HCEC 1CT (cell line): Measurements from ENCODE around the gene TUBG1.
A peak's percentile ranks its signal among the peaks of the same experiment; 100 is the strongest.
"Not testable (repeated sequence)": the region's sequence is repeated elsewhere in the genome, so short reads cannot be mapped to it uniquely, and the experiment has no call there.

ENCODE experiments used
- DNase-seq: peaks from one replicate; pipeline ENCODE4 v3.0.0-alpha.2; 2017

Gene TUBG1

DNA sequence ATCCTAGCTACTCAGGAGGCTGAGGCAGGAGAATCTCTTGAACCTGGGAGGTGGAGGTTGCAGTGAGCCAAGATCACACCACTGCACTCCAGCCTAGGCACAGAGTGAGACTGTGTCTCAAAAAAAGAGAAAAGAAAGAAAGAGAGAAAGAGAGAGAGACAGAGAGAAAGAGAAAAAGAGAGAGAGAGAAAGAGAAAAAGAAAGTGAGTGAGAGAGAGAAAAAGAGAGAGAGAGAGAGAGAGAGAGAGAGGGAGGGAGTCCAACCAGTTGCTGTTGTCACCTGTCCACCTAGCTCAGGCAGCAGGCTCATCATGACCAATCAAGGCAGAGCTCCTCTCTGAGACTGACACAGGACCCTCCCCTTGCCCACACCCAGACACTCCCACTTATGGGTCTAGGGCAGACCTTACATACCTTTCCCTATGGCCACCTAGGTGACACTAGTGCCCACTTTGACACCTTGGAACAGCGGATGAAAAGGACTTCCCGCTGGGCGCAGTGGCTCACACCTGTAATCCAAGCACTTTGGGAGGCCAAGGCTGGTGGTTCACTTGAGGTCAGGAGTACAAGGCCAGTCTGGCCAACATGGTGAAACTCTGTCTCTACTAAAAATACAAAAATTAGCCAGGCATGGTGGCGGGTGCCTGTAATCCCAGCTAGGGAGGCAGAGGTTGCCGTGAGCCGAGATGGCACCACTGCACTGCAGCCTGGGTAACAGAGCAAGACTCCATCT lies 17.7 kb downstream of the TUBG1 start:
- not testable (repeated sequence) for DNase-seq

DNA sequence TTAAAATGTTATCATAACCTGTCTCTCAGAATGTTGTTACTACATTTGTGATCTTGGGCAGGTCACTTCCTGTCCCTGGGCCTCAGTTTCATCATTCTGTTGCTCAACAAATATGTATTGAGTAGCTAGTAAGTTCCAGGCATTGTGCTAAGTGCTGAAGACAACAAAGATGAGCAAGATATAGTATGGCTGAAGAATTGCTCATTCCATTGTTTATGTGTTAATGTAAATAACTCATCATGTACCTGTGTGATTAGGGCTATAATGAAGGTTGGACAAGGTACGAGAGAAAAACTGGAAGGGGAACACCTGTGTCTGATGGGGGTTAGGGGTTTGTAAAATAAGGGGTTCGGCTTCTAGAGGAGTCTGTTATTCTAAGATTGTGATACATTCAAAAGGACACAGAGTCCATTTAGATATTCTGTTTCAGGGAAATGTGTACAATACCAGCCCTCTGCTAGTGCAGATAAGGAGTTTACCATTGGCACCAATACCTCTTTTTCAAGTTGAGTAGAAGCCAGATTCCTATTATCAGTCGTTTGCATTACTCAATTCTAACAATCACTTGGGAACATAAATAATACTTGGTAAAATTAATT lies 20.0 kb downstream of the TUBG1 start:
- DNase-seq, result peak; percentile 7

DNA sequence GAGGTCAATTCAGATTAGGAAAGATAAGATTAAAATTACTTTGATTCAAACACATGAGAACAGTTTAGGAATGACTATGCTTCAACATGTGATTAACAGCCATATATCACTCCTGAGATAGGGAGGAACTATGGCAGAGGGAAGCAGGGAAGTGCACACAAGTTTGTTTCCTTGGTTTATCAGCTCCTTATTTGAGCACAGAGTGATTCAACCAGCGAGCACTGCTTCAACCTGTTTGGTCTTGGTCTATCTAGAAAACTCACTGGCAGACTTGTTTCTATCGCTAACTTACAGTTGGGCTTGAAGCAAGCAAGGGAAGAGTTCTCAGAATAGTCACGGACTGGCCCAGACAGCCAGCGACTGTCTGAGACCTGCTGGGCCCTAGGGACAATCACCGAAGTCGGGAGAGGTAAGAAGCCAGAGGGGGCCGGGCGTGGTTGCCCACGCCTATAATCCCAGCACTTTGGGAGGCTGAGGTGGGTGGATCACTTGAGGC lies 23.5 kb downstream of the TUBG1 start:
- DNase-seq, result no peak

DNA sequence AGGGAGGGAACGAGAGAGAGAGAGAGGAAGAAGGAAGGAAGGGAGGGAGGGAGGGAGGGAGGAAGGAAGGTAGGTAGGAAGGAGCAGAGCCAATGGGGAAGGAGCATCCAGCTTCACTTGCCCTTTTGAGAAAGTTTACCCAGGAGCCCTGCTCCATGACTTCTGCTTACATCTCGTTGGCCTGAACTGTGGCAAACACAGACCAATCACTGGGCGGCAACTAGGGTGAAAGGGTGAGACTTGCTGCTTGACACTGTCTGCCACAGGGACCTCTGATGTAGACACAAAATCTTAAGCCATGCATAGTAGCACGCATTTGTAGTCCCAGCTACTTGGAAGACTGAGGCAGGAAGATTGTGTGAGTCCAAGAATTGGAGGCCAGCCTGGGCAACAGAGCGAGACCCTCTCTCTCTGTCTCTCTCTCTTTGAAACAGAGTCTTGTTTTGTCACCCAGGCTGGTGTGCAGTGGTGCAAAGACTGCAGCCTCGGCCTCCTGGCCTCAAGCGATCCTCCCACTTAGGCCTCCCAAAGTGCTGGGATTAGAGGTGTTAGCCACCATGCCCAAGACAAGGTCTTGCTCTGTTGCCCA lies 30.1 kb downstream of the TUBG1 start:
- DNase-seq, result no peak

DNA sequence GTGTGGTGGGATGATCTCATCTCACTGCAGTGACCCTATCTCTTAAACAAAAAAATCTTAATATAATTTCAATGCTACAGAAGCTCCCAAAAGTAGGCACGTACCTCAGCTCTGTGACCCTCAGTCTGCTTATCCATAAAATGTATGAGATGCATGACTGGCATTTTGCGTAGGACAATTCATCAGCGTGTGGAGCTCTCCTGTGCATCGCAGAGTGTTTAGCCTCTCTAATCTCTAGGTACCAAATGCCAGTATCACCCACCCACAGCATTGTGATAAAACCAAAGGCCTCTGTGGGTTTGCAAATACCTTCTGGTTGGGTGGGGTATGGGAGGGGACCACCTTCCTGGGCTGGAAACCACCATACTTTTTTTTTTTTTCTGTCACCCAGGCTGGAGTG lies 30.6 kb downstream of the TUBG1 start:
- DNase-seq, result no peak

DNA sequence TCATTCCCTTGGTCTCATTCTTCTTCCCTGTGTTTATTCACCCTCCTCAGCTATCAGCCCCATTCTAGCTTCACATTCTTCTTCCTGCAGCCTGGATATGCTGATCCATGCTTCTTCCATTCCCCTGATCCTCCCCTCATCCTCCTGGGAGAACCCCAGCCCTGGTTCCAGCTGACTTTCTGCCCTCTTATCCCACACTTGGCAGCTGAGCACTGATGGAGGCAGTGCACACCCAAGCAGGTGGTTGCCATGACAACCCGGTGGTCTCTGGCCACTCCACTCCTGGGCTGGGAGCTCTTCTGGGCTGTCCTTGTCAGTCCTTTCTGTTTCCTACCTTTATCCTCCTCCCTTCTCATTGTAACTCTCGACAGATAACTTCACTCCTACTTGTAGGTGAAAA lies 32.9 kb downstream of the TUBG1 start:
- no peak for DNase-seq

DNA sequence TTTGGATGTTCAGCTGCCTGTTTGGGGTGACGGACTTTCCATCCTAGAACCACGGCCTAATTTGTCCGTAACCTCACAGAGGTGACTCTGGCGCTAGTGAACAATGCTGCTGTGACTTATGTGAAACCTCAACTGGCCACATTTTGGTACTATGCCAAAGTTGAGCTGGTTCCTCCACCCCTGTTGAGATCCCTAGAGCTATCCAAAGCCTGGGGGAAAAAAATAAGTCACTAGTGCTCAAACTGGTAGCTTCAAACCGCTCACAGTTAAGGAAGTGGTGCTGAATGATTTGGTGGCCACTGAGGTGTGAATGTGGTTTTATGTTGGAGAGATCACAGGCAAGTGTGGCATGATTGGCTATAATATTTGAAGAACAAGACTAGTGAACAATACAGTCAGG lies 38.3 kb downstream of the TUBG1 start:
- DNase-seq, result no peak

DNA sequence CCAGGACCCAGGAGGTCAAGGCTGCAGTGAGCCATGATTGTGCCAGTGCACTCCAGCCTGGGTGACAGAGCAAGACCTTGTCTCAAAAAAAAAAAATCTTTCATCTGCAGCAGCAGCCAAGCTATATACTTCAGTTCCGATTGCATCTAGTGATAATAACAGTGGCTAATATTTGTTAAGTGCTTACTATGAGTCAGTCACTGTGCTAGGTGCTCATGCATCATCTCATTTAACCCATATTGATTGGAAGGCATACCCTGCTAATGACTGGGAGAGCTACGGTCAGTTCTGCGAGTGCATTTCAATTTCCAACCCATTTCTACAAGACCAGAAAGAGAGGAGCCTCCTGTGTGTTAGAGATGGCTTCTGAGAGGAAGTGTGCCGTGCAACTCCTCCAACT lies 41.9 kb downstream of the TUBG1 start:
- no peak for DNase-seq

DNA sequence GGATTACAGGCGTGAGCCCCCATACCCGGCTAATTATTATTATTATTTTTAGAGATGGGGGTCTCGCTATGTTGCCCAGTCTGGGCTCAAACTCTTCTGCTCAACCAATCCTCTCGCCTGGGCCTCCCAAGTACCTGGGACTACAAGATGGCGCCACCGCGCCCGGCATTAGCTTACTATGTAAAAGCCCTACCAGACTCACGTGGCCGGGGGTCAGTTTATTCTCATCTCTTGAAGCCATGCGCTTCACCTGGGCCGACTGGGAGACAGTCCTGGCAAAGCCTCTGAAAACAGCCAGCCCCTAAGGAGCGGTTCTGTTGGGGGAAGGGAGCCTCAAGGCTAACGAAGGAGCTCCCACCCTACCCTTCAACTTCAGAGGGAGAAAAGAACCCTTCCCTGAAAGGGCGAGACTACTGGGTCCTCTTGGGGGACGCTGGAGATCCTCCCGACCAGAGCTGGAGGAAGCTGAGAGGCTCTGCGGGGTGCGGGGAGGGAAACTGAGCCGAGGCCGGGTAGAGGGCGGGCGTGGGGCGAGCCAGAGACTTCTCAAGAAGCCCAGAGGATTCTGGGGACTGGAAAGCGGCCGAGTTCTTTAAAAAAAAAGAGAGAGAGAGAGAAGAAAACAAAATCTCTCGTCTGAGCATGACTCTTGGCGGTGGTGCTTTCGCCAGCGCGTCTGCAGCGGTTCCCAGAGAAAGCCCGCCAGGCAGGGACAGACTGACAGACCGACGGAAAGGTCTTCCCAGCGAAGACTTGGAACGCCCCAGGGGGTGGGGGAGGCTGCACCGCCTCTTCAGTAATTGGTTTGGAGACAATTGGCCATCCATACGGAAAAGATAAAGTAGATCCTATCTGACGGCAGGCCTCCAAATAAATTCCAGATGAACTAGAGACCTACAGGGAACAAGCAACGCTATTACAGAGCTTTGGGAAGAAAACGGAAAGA lies 44.0 kb downstream of the TUBG1 start:
- DNase-seq, result peak; percentile 35

DNA sequence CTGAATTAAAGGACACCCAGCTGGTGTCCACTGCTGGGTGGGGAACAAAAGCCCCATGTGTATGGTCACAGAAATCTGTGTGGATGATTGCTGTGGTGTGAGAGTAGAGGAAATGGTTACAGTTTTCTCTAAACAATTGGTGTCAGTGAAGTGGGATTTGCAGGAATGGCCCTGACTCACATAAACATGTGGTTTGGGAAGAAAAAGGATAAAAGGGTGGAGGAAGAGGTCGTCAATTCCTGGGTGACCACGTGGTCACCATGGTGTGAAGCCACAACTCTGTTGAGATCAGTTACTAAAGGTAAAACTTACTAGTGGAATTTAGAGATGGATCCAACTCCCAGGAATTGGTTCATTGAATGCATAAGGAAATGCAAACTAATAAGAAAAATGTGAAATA lies 46.0 kb downstream of the TUBG1 start:
- DNase-seq, result peak; percentile 83

DNA sequence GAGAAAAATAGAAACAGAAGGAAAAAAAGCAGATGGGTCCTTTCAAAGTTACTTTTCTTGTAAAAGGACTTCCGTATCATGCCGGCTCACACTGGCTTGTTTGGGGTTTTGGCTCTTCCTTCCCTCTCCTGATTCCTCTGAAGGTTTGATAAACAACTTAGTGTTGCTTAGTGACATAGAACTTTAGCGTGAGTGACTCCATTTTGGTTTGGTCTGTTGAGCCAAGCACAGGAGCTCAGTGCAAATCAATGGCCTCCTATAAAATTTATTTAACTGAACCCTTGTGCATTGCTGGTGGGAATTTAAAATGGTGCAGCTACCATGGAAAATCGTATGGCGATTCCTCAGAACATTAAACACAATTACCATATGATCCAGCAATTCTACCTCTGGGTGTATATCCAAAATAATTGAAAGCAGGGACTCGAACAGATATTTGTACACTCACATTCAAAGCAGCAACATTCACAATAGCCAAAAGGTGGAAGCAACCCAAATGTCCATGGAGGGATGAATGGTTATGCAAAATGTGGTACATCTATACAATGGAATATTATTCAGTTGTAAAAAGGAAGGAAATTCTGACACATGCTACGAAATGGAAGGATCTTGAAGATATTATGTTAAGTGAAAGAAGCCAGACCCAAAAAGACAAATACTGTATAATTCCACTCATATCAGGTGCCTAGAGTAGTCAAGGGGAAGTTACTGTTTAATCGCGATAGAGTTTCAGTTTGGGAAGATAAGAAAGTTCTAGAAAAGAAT lies 48.5 kb downstream of the TUBG1 start:
- DNase-seq, result no peak

DNA sequence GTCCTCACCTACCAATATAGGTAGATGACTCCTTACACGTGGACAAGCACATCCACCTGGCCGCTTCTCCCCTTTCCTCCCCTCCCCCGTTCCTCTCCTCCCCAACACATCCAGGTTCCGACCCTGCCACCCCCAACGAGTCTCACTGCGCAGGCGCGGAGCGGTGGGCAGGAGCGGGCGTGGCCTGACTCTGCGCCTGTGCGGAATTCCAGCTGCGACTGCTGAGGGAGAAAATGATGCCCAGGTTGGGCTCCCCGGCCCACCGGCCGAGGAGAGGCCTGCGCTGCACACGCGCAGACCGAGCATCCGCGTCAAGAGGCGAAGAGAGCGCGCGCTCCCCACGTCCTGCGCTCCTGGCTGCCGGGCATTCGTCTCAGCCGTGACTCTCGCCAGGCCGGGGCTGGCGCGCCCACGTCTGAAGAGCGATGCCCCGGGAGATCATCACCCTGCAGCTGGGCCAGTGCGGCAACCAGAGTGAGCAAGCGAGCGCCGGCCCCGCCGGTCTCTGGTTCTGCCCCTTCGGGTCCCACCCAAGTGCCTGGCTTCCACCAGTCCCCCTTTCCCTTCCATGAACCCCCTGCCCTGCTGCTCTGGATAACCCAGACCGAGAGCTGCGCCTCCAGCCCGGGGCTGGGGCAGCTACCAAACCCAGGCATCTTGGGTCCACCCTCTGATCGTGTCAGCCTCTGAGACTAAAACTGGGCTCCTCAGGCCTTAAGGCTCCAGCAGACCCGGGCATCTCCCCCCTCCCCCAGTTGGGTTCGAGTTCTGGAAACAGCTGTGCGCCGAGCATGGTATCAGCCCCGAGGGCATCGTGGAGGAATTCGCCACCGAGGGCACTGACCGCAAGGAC lies 49.8 kb downstream of the TUBG1 start, which contains the start of gene TUBG2:
Gene TUBG2, plus strand, starts transcription at position 206 of the 853 bp plus-strand sequence. Its CDS starts 220 bp downstream, at position 426.
- DNase-seq, result peak; percentile 85

DNA sequence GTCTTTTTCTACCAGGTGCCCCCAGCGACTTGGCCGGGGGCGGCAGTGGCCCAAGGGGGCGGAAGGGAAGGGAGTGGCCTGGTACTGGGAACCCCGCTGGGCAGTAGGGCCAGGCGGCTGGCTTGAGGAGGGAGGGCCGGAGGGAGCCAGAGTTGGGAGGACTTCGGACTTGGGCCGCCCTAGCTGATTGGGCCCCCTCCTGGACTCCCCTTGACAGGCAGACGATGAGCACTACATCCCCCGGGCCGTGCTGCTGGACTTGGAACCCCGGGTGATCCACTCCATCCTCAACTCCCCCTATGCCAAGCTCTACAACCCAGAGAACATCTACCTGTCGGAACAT lies 50.4 kb downstream of the TUBG1 start:
- DNase-seq, result not testable (repeated sequence)

DNA sequence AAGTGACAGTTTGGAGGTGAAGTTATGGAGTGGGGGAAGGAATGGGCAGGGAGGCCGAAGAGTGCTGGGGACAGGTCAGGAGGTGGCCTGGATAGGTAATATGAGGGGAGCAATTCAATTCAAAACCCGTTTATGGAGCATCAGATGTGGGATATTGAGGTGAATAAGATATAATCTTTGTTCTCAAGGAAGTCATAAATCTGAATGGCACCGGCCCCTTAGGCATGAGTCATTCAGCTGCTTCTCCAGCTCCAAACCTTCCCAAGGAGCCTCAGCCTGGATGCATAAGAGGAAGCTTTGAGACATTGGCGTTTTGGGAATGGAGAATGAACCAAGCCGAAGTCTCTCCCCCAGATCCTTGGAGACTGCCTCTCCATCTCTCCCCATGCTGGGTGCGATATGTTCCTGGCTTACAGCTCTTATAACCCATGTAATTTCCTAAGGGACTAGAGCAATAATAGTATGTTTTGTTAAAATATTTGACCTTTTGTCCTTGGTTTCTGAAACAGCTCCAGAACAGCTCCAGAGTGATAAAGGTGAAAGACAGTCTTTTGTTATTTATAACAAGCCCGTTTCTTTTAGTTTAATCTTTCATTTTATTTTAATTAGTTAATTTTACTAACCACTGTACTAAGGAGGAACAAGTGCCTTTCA lies 51.3 kb downstream of the TUBG1 start:
- peak; percentile 82 for DNase-seq
